AG09309 (cell line): Measurements from ENCODE around the gene LMAN2.

Experiments used
- DNase-seq: peaks from one replicate; pipeline ENCODE4 v3.0.0-alpha.2; 2010; ENCODE audit warnings: low read depth
- H3K4me3 ChIP-seq: 2 replicates; pipeline ENCODE4 v1.5.1; 2011; ENCODE audit warnings: mild to moderate bottlenecking, low read depth, low read length, moderate library complexity; ENCODE audit not compliant: control insufficient read depth
- CTCF ChIP-seq: IDR thresholded peaks from 2 replicates; pipeline ENCODE4 v1.5.1; 2011; ENCODE audit warnings: mild to moderate bottlenecking, low read depth, low read length, inconsistent platforms; ENCODE audit not compliant: insufficient read depth, control insufficient read depth; ENCODE audit errors: missing control alignments

Gene LMAN2

GRCh38 chr5:177301503-177302165, 49.8 kb downstream of the LMAN2 start:
- no peak for DNase-seq
- no peak for TF ChIP-seq CTCF
- H3K4me3 ChIP-seq, result no peak overlapping the region

DNA sequence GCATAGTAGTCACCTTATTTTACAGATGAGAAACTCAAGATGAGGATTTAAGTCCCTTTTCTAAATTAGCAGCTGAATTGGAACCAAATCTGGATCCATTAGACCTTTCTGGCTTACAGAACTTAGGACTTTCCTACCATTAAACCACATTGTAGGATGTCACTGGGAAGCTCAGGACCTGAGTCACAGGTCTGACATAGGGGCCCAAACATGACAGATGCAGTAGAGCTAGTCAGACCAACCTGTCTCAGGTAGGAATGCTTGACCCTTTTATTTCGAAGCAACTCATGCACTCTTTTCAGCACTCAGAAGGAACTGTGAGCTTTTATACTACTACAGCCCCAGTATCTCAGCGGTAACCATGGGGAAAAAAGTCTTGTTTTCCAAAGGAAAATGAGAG, 50.5 kb downstream of the LMAN2 start:
- no peak overlapping the region for H3K4me3 ChIP-seq
- TF ChIP-seq CTCF, result no peak
- no peak for DNase-seq

DNA sequence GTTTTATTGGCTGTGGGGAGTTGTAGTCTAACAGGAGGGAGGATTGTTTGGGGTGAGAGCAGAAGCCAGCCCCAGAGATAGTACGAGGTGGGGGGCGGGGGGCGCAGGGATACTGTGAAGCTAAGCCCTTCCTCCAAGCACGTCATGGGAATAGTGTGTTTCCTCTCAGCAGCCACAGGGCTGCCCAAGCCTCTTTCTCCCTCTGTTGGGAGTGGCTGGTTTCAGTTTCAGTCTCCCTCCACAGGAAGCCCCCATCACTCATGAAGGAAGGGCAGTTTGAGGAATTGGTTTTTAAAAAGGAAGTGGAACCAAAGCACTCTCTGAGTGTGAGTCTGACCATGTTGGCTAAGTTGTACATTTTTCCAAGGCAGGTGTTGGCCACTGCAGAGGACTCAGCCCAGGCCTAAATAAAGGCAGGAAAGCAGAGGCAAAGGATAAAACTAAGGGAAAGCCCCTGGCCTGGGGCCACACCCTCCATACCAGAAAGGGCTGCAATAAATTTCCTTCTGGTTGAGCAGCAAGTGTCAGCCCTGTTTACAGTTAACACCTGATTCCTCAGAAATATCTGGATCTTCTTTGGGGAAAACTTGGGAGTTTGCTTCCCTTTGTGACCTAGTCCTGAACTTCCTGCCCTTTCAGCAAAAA, 51.1 kb downstream of the LMAN2 start:
- no peak overlapping the region for H3K4me3 ChIP-seq
- DNase-seq, result no peak
- no peak for TF ChIP-seq CTCF

DNA sequence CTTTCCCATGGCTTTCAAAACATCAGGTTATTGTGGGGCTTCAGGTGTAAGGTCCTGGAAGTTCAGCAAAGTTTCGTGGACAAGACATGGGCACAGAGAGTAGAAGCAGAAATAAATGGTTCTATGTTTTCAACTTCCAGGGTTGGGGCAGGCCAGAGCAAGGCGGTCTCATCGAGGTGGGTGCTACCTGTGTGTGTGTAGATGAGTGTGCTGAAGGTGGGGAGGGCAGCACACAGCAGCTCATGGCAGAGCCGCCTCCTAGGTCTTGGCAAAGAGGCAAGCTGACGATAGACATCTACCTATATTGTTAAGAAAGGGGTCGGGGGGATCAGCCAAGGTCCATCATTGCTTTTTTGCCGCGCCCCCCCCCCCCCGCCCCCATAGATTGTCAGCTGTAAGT, 51.8 kb downstream of the LMAN2 start:
- no peak overlapping the region for H3K4me3 ChIP-seq
- no peak for TF ChIP-seq CTCF
- no peak for DNase-seq

- H3K4me3 ChIP-seq, result no peak overlapping the region
- TF ChIP-seq CTCF, result no peak
These were observed 53.5 kb downstream of the LMAN2 start for GRCh38 chr5:177297922-177298321.

GRCh38 chr5:177296581-177296980, 54.9 kb downstream of the LMAN2 start:
- DNase-seq, result no peak
- no peak overlapping the region for H3K4me3 ChIP-seq
- no peak for TF ChIP-seq CTCF

More at GRCh38 chr5:177297922-177298321, 53.5 kb downstream of the LMAN2 start:
- no peak for DNase-seq
